Stimulated activated CD4-positive, alpha-beta T cell treated with anti-CD3 and anti-CD28 coated beads, Interleukin-12 subunit alpha, Interleukin-12 subunit beta, amount 100 ng/mL, for 24 hours (primary cell): ENCODE results near the gene CDK12.

Experiments
- DNase-seq, 2 experiments: peaks; one replicate each; pipeline ENCODE4 v3.0.0-alpha.2; 2020; ENCODE audit warnings: low read depth in 2 of 2

CDK12 gene

DNA sequence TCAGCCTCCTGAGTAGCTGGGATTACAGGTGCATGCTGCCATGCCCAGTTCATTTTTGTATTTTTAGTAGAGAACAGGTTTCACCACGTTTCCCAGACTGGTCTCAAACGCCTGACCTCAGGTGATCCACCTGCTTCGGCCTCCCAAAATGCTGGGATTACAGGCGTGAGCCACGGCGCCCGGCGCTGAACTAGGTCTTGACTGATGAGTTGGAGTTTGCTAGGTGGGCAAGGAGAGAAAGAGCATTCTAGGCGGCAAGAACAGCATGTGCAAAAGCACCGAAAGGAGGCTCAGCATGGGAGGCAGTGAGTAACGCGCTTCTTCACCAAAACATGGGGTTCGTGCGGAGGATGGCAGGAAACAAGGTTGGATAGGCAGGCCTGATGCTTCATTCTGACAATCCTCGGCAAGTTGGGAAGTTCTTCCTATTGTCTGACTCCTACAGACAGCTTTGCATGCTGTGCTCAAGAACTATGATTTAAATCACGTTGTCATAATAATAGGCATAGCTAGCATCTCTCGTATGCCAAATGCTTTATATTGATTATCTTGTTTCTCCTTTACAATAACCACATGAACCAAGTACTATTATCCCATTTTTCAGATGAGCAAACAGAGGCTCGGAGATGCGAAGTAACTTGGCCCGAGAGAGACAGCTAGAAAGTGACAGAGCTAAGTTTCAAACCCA, 119.9 kb downstream of the CDK12 start:
- DNase-seq: no peak

DNA sequence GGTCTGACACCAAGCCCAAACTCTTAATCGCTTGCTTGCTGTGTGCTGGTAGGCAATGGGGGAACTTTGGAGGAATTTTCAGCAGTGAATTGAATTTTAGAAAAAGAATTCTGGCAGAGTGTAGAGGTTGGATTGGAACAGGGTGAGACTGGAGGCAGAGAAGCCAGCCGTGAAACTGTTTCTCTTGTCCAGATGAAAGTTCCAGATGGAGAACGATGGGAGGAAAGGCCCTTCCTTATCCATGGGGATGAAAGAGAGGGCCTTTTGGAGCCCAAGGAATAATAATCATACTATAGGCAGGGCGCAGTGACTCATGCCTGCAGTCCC, 120.4 kb downstream of the CDK12 start:
- DNase-seq: no peak

DNA sequence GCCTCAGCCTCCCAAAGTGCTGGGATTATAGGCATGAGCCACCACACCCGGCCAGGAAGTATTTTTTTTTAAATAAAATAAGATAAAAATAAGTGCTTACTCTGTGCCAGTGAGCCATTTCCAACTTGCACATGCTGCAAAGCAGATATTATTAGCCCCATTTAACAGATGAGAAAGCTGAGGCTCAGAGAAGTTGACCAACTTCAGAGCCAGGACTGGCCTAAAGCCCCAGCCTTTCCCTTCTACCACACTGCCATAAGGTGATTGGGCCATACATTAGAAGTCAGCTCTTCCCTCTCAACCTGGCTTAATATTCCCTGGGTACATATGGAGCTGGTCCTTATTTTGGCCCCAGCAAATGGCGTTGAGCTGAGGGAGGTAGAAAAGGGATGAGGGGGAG, 121.4 kb downstream of the CDK12 start:
- DNase-seq: no peak
